Loucy (cell line): Measurements from ENCODE around the gene NECTIN1.

ENCODE experiments used
- EZH2phosphoT487 ChIP-seq: fragments of 200-600 bp; IDR thresholded peaks from 2 replicates; pipeline ENCODE4 v1.6.1; 2018; ENCODE audit warnings: antibody characterized with exemption, mild to moderate bottlenecking, moderate library complexity, borderline replicate concordance
- TF ChIP-seq, protein P1 (sequence below): fragments of 200-600 bp; sonication (generic); conservative IDR thresholded peaks from 2 replicates; pipeline ENCODE4 v1.5.1; 2014; ENCODE audit warnings: mild to moderate bottlenecking, antibody characterized with exemption, low read length

DNA sequence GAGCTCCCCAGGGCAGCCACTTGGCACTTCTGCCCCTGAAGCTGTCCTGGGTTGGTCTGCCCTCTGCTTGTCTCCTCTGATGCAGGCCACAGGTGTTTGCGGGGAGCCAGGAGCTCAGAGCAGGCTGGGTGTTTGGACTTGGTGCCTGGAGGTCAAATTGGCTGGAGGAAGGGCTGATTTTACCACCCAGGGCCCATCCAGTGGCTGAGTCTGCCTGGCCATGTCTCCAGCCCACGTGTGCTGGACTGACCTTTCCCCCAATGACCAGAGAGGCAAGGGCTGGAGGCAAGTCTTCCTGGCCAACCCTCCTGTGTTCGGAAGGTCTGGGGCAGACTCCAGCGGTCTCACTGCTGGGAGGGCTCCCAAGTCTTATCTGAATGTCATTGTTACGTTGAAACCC is 84.0 kb downstream of the NECTIN1 start:
- TF ChIP-seq, protein P1, sequence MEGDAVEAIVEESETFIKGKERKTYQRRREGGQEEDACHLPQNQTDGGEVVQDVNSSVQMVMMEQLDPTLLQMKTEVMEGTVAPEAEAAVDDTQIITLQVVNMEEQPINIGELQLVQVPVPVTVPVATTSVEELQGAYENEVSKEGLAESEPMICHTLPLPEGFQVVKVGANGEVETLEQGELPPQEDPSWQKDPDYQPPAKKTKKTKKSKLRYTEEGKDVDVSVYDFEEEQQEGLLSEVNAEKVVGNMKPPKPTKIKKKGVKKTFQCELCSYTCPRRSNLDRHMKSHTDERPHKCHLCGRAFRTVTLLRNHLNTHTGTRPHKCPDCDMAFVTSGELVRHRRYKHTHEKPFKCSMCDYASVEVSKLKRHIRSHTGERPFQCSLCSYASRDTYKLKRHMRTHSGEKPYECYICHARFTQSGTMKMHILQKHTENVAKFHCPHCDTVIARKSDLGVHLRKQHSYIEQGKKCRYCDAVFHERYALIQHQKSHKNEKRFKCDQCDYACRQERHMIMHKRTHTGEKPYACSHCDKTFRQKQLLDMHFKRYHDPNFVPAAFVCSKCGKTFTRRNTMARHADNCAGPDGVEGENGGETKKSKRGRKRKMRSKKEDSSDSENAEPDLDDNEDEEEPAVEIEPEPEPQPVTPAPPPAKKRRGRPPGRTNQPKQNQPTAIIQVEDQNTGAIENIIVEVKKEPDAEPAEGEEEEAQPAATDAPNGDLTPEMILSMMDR: no peak
- no peak for TF ChIP-seq EZH2phosphoT487
